H9 (cell line): ENCODE measurements around the gene SLC9A2. TPM values are rescaled to one million over a fixed set of nuclear protein-coding genes. Genes with fewer than 3 reads are reported as not detected.

Experiments
- DNase-seq: peaks from one replicate; pipeline ENCODE4 v3.0.0-alpha.2; 2017
- H2AFZ ChIP-seq: one replicate; pipeline ENCODE4 v1.6.1; 2013; ENCODE audit warnings: mild to moderate bottlenecking, low read length, control low read depth, moderate library complexity
- H2AK5ac ChIP-seq: 2 replicates; pipeline ENCODE4 v1.6.1; 2013; ENCODE audit warnings: low read length, control low read depth, mixed read lengths; ENCODE audit not compliant: insufficient read length
- H2BK120ac ChIP-seq: one replicate; pipeline ENCODE4 v1.6.1; 2013; ENCODE audit warnings: low read depth, mild to moderate bottlenecking, low read length, control low read depth, inconsistent platforms; ENCODE audit not compliant: poor library complexity, severe bottlenecking
- H2BK12ac ChIP-seq: 2 replicates; pipeline ENCODE4 v1.6.1; 2013; ENCODE audit warnings: low read length, control low read depth, mixed read lengths, low read depth; ENCODE audit not compliant: insufficient read length
- H2BK15ac ChIP-seq: 2 replicates; pipeline ENCODE4 v1.6.1; 2013; ENCODE audit warnings: low read depth, low read length, control low read depth
- H2BK20ac ChIP-seq: one replicate; pipeline ENCODE4 v1.6.1; 2013; ENCODE audit warnings: low read depth, mild to moderate bottlenecking, low read length, control low read depth, inconsistent platforms; ENCODE audit not compliant: poor library complexity, severe bottlenecking
- H2BK5ac ChIP-seq: 2 replicates; pipeline ENCODE4 v1.6.1; 2013; ENCODE audit warnings: low read length, control low read depth, mixed read lengths; ENCODE audit not compliant: insufficient read length
- H3K14ac ChIP-seq: 2 replicates; pipeline ENCODE4 v1.6.1; 2013; ENCODE audit warnings: low read length, control low read depth; ENCODE audit not compliant: insufficient read depth
- H3K18ac ChIP-seq: 2 replicates; pipeline ENCODE4 v1.6.1; 2013; ENCODE audit warnings: low read depth, mild to moderate bottlenecking, mixed read lengths, low read length, control low read depth; ENCODE audit not compliant: insufficient read length
- H3K23ac ChIP-seq: 2 replicates; pipeline ENCODE4 v1.6.1; 2013; ENCODE audit warnings: low read length, control low read depth, mixed read lengths, low read depth; ENCODE audit not compliant: insufficient read length
- H3K23me2 ChIP-seq: 2 replicates; pipeline ENCODE4 v1.6.1; 2013; ENCODE audit warnings: low read depth, mild to moderate bottlenecking, mixed read lengths, low read length, control low read depth; ENCODE audit not compliant: insufficient read length, poor library complexity, severe bottlenecking
- H3K27ac ChIP-seq: 2 replicates; pipeline ENCODE4 v1.5.1; 2013; ENCODE audit warnings: low read length, control low read depth, mixed read lengths, low read depth; ENCODE audit not compliant: insufficient read length
- H3K27me3 ChIP-seq: 2 replicates; pipeline ENCODE4 v1.6.1; 2013; ENCODE audit warnings: low read length, control low read depth, inconsistent platforms; ENCODE audit not compliant: insufficient read depth
- H3K4ac ChIP-seq: 2 replicates; pipeline ENCODE4 v1.6.1; 2013; ENCODE audit warnings: low read depth, mild to moderate bottlenecking, control low read depth, inconsistent platforms, low read length, moderate library complexity
- H3K4me1 ChIP-seq: 2 replicates; pipeline ENCODE4 v1.6.1; 2013; ENCODE audit warnings: low read length, control low read depth, inconsistent platforms; ENCODE audit not compliant: insufficient read depth
- H3K4me2 ChIP-seq: 2 replicates; pipeline ENCODE4 v1.6.1; 2013; ENCODE audit warnings: low read length, control low read depth, mixed read lengths; ENCODE audit not compliant: insufficient read length, insufficient read depth
- H3K56ac ChIP-seq: 2 replicates; pipeline ENCODE4 v1.6.1; 2013; ENCODE audit warnings: low read depth, mild to moderate bottlenecking, mixed read lengths, low read length, control low read depth; ENCODE audit not compliant: insufficient read length
- H3K79me1 ChIP-seq: 2 replicates; pipeline ENCODE4 v1.6.1; 2013; ENCODE audit warnings: low read depth, mild to moderate bottlenecking, moderate library complexity, low read length, control low read depth, inconsistent platforms; ENCODE audit not compliant: insufficient read depth, poor library complexity, severe bottlenecking
- H3K79me2 ChIP-seq: 2 replicates; pipeline ENCODE4 v1.6.1; 2013; ENCODE audit warnings: low read length, control low read depth, inconsistent platforms; ENCODE audit not compliant: insufficient read depth
- H3K9ac ChIP-seq: 2 replicates; pipeline ENCODE4 v1.6.1; 2013; ENCODE audit warnings: low read length, control low read depth, mixed read lengths; ENCODE audit not compliant: insufficient read length; ENCODE audit errors: extremely low read depth
- H3K9me3 ChIP-seq: one replicate; pipeline ENCODE4 v1.6.1; 2013; ENCODE audit warnings: low read depth, low read length, inconsistent platforms; ENCODE audit not compliant: control insufficient read depth
- H3T11ph ChIP-seq: one replicate; pipeline ENCODE4 v1.6.1; 2013; ENCODE audit warnings: mild to moderate bottlenecking, low read length, control low read depth, inconsistent platforms
- H4K20me1 ChIP-seq: one replicate; pipeline ENCODE4 v1.6.1; 2013; ENCODE audit not compliant: control insufficient read depth, insufficient read length, insufficient read depth
- H4K5ac ChIP-seq: 2 replicates; pipeline ENCODE4 v1.6.1; 2013; ENCODE audit warnings: low read depth, mild to moderate bottlenecking, mixed read lengths, low read length, control low read depth; ENCODE audit not compliant: insufficient read length
- H4K8ac ChIP-seq: replicated peaks from 2 replicates; pipeline ENCODE4 v1.6.1; 2013; ENCODE audit warnings: low read length, control low read depth, mixed read lengths, low read depth; ENCODE audit not compliant: insufficient read length
- H4K91ac ChIP-seq: 2 replicates; pipeline ENCODE4 v1.6.1; 2013; ENCODE audit warnings: low read depth, mild to moderate bottlenecking, moderate library complexity, mixed read lengths, low read length, control low read depth; ENCODE audit not compliant: insufficient read length
- H3K27ac Mint-ChIP-seq, 3 experiments: 2 replicates in 2 of 3; 3 replicates in 1 of 3; pipeline ENCODE4 v1.8.0; 2020 to 2021; ENCODE audit warnings: mixed read lengths in 3 of 3, mild to moderate bottlenecking in 1 of 3, moderate library complexity in 1 of 3
- H3K27me3 Mint-ChIP-seq: 2 replicates; pipeline ENCODE4 v1.8.0; 2021; ENCODE audit warnings: low read depth, mild to moderate bottlenecking, moderate library complexity, mixed read lengths
- H3K36me3 Mint-ChIP-seq, 3 experiments: 2 replicates in 2 of 3; 3 replicates in 1 of 3; pipeline ENCODE4 v1.8.0; 2020 to 2021; ENCODE audit warnings: low read depth in 3 of 3, mixed read lengths in 3 of 3; ENCODE audit not compliant: insufficient read depth in 1 of 3
- H3K4me1 Mint-ChIP-seq, 2 experiments: 2 replicates each; pipeline ENCODE4 v1.8.0; 2020; ENCODE audit warnings: mixed read lengths in 2 of 2
- H3K4me3 Mint-ChIP-seq, 2 experiments: 2 replicates in 1 of 2; 3 replicates in 1 of 2; pipeline ENCODE4 v1.8.0; 2020 to 2021; ENCODE audit warnings: mild to moderate bottlenecking in 2 of 2, mixed read lengths in 2 of 2, moderate library complexity in 1 of 2
- H3K9me3 Mint-ChIP-seq, 2 experiments: 2 replicates in 1 of 2; 3 replicates in 1 of 2; pipeline ENCODE4 v1.8.0; 2020; ENCODE audit warnings: mild to moderate bottlenecking in 2 of 2, mixed read lengths in 2 of 2, moderate library complexity in 1 of 2
- CTCF ChIP-seq: fragments of 200-600 bp; sonication (generic); conservative IDR thresholded peaks from 3 replicates; pipeline ENCODE4 v1.8.0; 2021; ENCODE audit warnings: antibody characterized with exemption, mild to moderate bottlenecking
- WGBS: extraction: QIAGEN DNeasy Blood & Tissue Kit; methylation state at CpG from one replicate; pipeline ENCODE4 v1.1.7; 2013; ENCODE audit warnings: missing lambda C conversion rate, low lambda C conversion rate, mixed read lengths; ENCODE audit not compliant: insufficient read length; ENCODE audit errors: extremely low coverage; 5-methylcytosine and 5-hydroxymethylcytosine counted together
- total RNA-seq: library from RNA; stranded (reverse); gene quantifications from 2 replicates; pipeline ENCODE4 v1.2.1, GENCODE V29; 2021

Gene SLC9A2
- total RNA-seq, 1 experiment from 2014 or later = 0.04 TPM

GRCh38 chr2:102593516-102593915, 25.8 kb upstream of the SLC9A2 start:
- Histone ChIP-seq H3T11ph (no peak overlapping the region), H2AFZ (no peak overlapping the region), H2BK120ac (no peak overlapping the region), H4K8ac (no peak overlapping the region), H3K56ac (no peak overlapping the region), H3K4ac (no peak overlapping the region), H3K23me2 (no peaks in the 10 kb centered on the region), H3K4me2 (no peak overlapping the region), H4K5ac (no peak overlapping the region), H2AK5ac (no peak overlapping the region), H3K18ac (no peak overlapping the region), H3K9ac (no peak overlapping the region), H4K91ac (no peak overlapping the region), H3K23ac (no peak overlapping the region), H4K20me1 (no peaks in the 10 kb centered on the region), H3K14ac (no peak overlapping the region), H3K79me1 (no peaks in the 10 kb centered on the region), H2BK15ac (no peak overlapping the region), H3K9me3 (no peaks in the 10 kb centered on the region), H3K27me3 (no peaks in the 10 kb centered on the region), H2BK20ac (no peak overlapping the region), H3K79me2 (no peaks in the 10 kb centered on the region), H2BK12ac (no peak overlapping the region), H3K27ac (no peak overlapping the region), H3K4me1 (no peaks in the 10 kb centered on the region), H2BK5ac (no peak overlapping the region)
- no peaks in the 10 kb centered on the region for H3K27me3 Mint-ChIP-seq
- H3K4me3 Mint-ChIP-seq = no peak overlapping the region
- H3K36me3 Mint-ChIP-seq = no peaks in the 10 kb centered on the region
- H3K4me1 Mint-ChIP-seq = no peaks in the 10 kb centered on the region
- H3K27ac Mint-ChIP-seq = no peak overlapping the region
- no peak for DNase-seq
- H3K9me3 Mint-ChIP-seq = no peaks in the 10 kb centered on the region
- TF ChIP-seq CTCF = no peak
- WGBS = no CpG with 5 or more reads among the region's 3 CpGs
